ENCODE measurements around the gene AMBRA1.

Gene AMBRA1

DNA sequence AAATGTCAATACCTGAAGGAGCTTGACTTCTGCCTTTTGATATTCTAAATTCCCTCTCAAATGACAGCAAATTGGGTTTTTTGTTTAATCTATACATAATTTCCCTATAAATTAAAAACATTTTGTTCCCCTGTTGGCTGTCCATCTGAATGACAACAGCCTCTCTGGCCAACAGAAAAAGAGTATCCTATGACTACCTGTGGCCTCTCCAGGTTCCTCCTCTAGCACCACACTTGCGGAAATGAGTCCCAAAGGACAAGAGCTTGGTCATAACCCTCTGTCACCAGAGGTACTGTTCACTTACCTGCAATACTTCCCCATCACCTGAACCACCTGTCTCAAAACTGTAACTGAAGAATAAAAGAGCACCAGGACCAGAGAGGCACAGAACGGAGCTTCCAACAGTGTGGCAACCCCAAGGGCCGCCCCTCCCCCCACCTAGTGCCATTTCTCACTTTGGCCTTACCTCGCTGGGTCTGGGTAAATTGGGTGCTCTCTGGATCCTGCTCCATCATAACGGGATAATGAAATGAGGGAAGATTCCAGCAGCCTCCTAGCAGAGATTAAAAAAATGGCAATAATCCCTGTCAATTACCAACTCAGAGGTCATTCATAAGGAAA, 81.5 kb downstream of the AMBRA1 start:
- Histone ChIP-seq H3K4me1 (ENCODE audit: insufficient read depth, low read length) (peaks cover 16% of the 10 kb centered on the region; the same call in 1 of the 2 replicates), H3K9ac (ENCODE audit: low read depth, low read length) (no peak overlapping the region), H3K9me3 (ENCODE audit: insufficient read depth, low read depth, low read length) (no peaks in the 10 kb centered on the region), H3K27me3 (ENCODE audit: insufficient read depth, low read length) (no peaks in the 10 kb centered on the region), H3K36me3 (ENCODE audit: insufficient read depth, low read depth, low read length) (peaks cover 13% of the 10 kb centered on the region), H3K4me3 (ENCODE audit: low read length) (no peak overlapping the region; the same call in 1 of the 2 replicates), H3K27ac (ENCODE audit: low read length) (no peak overlapping the region)

DNA sequence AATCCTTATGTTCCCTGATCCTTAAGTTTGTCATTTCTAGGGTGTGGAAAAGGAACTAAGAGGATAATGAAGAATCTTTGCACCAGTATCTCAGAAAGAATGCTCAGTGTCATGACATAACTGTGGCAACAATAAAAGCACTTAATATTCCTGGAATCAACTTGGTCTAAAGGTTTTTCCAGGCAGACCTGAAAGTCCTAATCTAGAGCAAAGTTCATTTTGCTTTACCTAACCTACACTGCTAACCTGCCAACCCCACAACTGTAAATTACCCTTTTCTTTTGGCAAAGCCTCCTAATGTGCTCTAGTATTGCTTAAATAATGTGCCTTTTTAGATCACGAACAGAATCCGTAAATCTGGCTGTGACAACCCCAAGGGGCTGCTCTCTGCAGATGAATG, 82.5 kb downstream of the AMBRA1 start:
- Histone ChIP-seq H3K27ac (ENCODE audit: low read length) (no peak overlapping the region), H3K4me3 (ENCODE audit: low read length) (no peak overlapping the region), H3K9me3 (ENCODE audit: insufficient read depth, low read depth, low read length) (no peaks in the 10 kb centered on the region), H3K27me3 (ENCODE audit: insufficient read depth, low read length) (no peaks in the 10 kb centered on the region), H3K4me1 (ENCODE audit: insufficient read depth, low read length) (peaks cover 18% of the 10 kb centered on the region; the same call in 1 of the 2 replicates), H3K36me3 (ENCODE audit: insufficient read depth, low read depth, low read length) (peaks cover 14% of the 10 kb centered on the region), H3K9ac (ENCODE audit: low read depth, low read length) (no peak overlapping the region)

DNA sequence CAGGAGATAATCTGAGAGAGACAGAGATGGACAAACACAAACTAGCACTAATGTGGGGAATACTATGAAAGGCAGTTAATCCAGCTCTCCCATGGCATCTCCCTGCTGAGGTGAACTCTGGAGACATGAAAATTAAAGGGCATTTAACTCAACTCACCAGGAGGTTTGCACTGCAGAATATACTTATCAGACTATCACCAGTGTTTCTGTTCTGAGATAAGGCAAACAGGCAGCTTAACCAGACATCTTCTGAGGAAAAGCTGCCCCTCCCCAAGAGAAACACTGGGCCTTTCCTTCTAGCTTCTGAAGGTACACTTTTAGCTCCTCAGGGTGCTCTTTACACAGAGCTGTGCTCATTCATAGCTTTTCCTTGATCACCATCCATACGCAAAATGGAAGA, 85.5 kb downstream of the AMBRA1 start:
- H3K36me3 ChIP-seq (ENCODE audit: insufficient read depth, low read depth, low read length) = peaks cover 30% of the 10 kb centered on the region
- H3K4me3 ChIP-seq (ENCODE audit: low read length) = no peak overlapping the region
- no peaks in the 10 kb centered on the region for H3K9me3 ChIP-seq (ENCODE audit: insufficient read depth, low read depth, low read length)
- no peak overlapping the region for H3K27ac ChIP-seq (ENCODE audit: low read length)
- no peaks in the 10 kb centered on the region for H3K27me3 ChIP-seq (ENCODE audit: insufficient read depth, low read length)
- no peak overlapping the region for H3K9ac ChIP-seq (ENCODE audit: low read depth, low read length)
- peaks cover 25% of the 10 kb centered on the region for H3K4me1 ChIP-seq (ENCODE audit: insufficient read depth, low read length)

GRCh38 chr11:46506483-46506791, 87.4 kb downstream of the AMBRA1 start:
- Histone ChIP-seq H3K27ac (ENCODE audit: low read length) (no peak overlapping the region), H3K9ac (ENCODE audit: low read depth, low read length) (no peak overlapping the region), H3K4me1 (ENCODE audit: insufficient read depth, low read length) (peaks cover 17% of the 10 kb centered on the region), H3K9me3 (ENCODE audit: insufficient read depth, low read depth, low read length) (no peaks in the 10 kb centered on the region), H3K4me3 (ENCODE audit: low read length) (no peak overlapping the region), H3K36me3 (ENCODE audit: insufficient read depth, low read depth, low read length) (peaks cover 30% of the 10 kb centered on the region), H3K27me3 (ENCODE audit: insufficient read depth, low read length) (no peaks in the 10 kb centered on the region)

DNA sequence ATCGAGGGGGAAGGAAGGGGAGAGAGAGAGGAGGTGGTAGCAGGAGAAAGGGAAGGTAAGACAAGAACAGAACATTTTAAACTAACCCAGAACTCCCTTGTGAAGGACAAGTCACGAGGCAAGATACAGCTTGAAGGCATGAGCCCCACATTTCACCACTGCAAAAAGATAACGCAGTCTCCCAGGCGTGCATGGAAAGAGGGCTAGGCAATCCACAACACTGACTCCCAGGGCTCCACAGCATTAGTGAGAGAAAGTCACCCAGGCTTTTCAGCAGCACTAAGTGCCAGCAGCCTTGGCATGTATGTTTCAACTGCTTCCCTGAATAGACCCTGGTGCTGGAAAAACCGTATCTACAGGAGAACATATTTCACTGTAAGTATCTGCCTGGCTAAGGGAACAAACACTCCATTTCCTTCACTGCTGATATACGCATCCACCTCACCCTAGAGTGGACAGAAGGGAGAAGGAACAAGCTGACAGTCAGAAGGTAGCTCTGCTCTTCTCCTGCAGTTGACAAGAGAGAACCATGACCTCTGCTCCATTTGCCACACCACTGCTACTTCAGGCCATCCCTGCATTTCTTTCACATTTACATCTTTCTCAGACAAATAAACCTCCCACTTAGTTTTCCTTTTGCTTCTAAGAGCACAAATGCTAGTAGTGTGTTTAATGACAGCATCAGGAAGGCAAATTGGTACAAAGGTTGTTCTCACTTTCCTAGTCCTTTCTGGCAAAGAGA, 87.9 kb downstream of the AMBRA1 start:
- Histone ChIP-seq H3K9ac (ENCODE audit: low read depth, low read length) (peak overlapping the region; percentile 10; the same call in 1 of the 2 replicates), H3K27ac (ENCODE audit: low read length) (no peak overlapping the region), H3K36me3 (ENCODE audit: insufficient read depth, low read depth, low read length) (peaks cover 30% of the 10 kb centered on the region), H3K27me3 (ENCODE audit: insufficient read depth, low read length) (no peaks in the 10 kb centered on the region), H3K9me3 (ENCODE audit: insufficient read depth, low read depth, low read length) (no peaks in the 10 kb centered on the region), H3K4me3 (ENCODE audit: low read length) (no peak overlapping the region), H3K4me1 (ENCODE audit: insufficient read depth, low read length) (peaks cover 15% of the 10 kb centered on the region)

DNA sequence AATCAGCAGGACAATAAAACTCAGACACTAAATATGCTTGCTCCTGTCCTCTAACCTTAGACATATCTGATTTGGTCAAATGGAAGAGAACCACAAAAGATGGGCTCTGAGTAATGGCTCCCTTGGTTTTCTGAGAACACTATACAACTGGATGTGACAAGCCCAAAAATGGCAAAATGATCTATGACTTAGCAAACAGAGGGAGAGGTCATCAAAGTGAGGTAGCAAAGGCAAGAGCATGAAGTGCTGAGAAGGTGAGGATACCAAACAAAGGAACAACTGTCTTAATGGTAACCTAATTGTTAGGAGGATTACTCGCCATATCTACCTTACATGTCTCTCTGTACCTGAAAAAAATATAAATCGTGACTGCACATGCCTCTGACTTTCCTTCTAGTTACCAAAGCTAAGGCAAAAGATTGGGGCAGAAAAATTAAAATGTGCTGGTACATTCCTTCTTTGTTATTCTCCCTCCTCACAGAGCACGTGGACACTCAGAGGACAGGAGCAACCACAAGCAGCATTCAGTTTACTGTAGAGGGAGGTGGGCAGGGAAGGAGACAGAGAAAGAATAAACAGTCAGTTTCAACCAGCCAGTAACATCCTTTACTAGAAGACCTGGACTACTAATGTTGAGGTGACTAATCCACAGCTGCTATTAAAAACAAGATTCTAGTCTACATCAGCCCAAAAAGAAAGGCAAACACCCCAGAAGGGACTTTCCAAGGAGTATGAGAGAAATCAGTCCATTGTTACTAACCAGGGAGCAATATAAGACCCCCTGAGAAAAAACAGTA, 88.8 kb downstream of the AMBRA1 start:
- Histone ChIP-seq H3K36me3 (ENCODE audit: insufficient read depth, low read depth, low read length) (peaks cover 30% of the 10 kb centered on the region), H3K9me3 (ENCODE audit: insufficient read depth, low read depth, low read length) (no peaks in the 10 kb centered on the region), H3K27me3 (ENCODE audit: insufficient read depth, low read length) (no peaks in the 10 kb centered on the region)

DNA sequence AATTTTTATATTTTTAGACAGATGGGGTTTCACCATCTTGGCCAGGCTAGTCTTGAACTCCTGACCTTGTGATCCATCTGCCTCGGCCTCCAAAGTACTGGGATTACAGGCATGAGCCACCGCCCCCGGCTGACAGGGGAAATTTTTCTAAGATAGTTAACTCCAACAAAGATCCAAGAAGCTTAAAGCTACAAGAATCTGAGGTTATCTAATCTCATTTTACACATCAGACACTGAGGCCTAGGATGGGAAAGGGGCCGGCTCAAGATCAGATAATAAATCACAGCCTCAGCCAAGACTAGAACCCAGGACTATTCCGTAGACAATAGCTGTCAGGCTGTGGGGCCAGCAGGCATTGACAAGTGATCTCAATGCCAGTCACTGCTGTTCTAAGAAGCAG, 94.0 kb downstream of the AMBRA1 start:
- H3K27me3 ChIP-seq (ENCODE audit: insufficient read depth, low read length) = no peaks in the 10 kb centered on the region
- H3K36me3 ChIP-seq (ENCODE audit: insufficient read depth, low read depth, low read length) = peaks cover 7% of the 10 kb centered on the region; the same call in 1 of the 2 replicates
- no peaks in the 10 kb centered on the region; the same call in 1 of the 2 replicates for H3K4me1 ChIP-seq (ENCODE audit: insufficient read depth, low read length)

More for the DNA sequence above, 88.8 kb downstream of the AMBRA1 start:
- H3K4me1 ChIP-seq (ENCODE audit: insufficient read depth, low read length) = peaks cover 15% of the 10 kb centered on the region
- H3K27ac ChIP-seq (ENCODE audit: low read length) = no peak overlapping the region
- no peak overlapping the region for H3K4me3 ChIP-seq (ENCODE audit: low read length)
- H3K9ac ChIP-seq (ENCODE audit: low read depth, low read length) = no peak overlapping the region

GRCh38 chr11:46498968-46499367, 94.9 kb downstream of the AMBRA1 start:
- Histone ChIP-seq H3K27me3 (ENCODE audit: insufficient read depth, low read length) (no peaks in the 10 kb centered on the region), H3K4me3 (ENCODE audit: low read length) (no peak overlapping the region), H3K9me3 (ENCODE audit: insufficient read depth, low read depth, low read length) (no peaks in the 10 kb centered on the region), H3K4me1 (ENCODE audit: insufficient read depth, low read length) (no peaks in the 10 kb centered on the region), H3K9ac (ENCODE audit: low read depth, low read length) (no peak overlapping the region), H3K27ac (ENCODE audit: low read length) (no peak overlapping the region), H3K36me3 (ENCODE audit: insufficient read depth, low read depth, low read length) (peaks cover 4% of the 10 kb centered on the region; the same call in 1 of the 2 replicates)

More for the DNA sequence above, 94.0 kb downstream of the AMBRA1 start:
- no peaks in the 10 kb centered on the region for H3K9me3 ChIP-seq (ENCODE audit: insufficient read depth, low read depth, low read length)
- H3K27ac ChIP-seq (ENCODE audit: low read length) = no peak overlapping the region
- H3K4me3 ChIP-seq (ENCODE audit: low read length) = no peak overlapping the region
- H3K9ac ChIP-seq (ENCODE audit: low read depth, low read length) = no peak overlapping the region

DNA sequence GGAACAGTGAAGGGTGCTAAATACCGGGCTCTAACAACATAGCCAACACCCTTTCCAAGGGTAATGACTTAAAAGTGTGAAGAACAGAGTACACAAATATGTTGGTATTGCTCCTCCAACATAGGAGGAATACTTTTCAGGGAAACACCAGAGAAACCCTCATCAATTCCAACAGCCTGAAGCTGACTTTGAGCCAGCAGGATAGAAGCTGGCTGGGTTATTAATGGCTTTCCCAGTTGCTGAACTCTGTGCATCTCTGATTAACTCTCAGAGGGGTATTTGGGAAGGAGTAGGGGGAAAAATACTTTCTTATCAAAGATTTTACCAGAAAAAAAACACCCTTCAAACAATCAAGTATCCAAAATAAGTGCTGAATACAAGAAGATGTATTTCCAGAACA, 95.6 kb downstream of the AMBRA1 start:
- no peak overlapping the region for H3K4me3 ChIP-seq (ENCODE audit: low read length)
- no peaks in the 10 kb centered on the region for H3K27me3 ChIP-seq (ENCODE audit: insufficient read depth, low read length)
- no peak overlapping the region for H3K9ac ChIP-seq (ENCODE audit: low read depth, low read length)

GRCh38 chr11:46497498-46497897, 96.3 kb downstream of the AMBRA1 start:
- H3K4me1 ChIP-seq (ENCODE audit: insufficient read depth, low read length) = no peaks in the 10 kb centered on the region
- H3K36me3 ChIP-seq (ENCODE audit: insufficient read depth, low read depth, low read length) = peaks cover 10% of the 10 kb centered on the region
- H3K27me3 ChIP-seq (ENCODE audit: insufficient read depth, low read length) = no peaks in the 10 kb centered on the region
- H3K9me3 ChIP-seq (ENCODE audit: insufficient read depth, low read depth, low read length) = no peaks in the 10 kb centered on the region
- H3K27ac ChIP-seq (ENCODE audit: low read length) = no peak overlapping the region
- H3K4me3 ChIP-seq (ENCODE audit: low read length) = no peak overlapping the region
- H3K9ac ChIP-seq (ENCODE audit: low read depth, low read length) = no peak overlapping the region

More for the DNA sequence above, 95.6 kb downstream of the AMBRA1 start:
- Histone ChIP-seq H3K27ac (ENCODE audit: low read length) (no peak overlapping the region), H3K9me3 (ENCODE audit: insufficient read depth, low read depth, low read length) (no peaks in the 10 kb centered on the region), H3K4me1 (ENCODE audit: insufficient read depth, low read length) (no peaks in the 10 kb centered on the region), H3K36me3 (ENCODE audit: insufficient read depth, low read depth, low read length) (peaks cover 10% of the 10 kb centered on the region)

DNA sequence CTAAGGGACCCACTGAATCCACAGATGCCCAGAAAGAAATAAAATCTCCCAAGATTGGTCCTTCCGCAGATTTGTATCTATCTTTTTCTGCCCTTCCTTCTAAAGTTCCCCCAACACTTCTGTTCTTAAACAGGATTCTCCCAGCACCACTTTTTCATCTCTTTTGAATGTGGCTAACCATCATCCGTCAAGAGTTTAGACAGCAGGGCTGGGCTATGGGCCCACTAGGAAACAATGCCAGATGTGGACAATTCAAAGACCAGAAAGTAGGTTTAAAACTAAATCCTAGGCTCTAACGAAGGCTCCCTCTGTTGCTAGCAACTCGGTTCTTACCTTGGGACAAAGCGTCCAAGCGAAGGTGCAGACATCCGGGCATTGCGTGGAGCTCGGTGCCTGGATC, 100.0 kb downstream of the AMBRA1 start:
- no peaks in the 10 kb centered on the region for H3K27me3 ChIP-seq (ENCODE audit: insufficient read depth, low read length)
- H3K9ac ChIP-seq (ENCODE audit: low read depth, low read length) = no peak overlapping the region
- H3K9me3 ChIP-seq (ENCODE audit: insufficient read depth, low read depth, low read length) = no peaks in the 10 kb centered on the region
- no peaks in the 10 kb centered on the region for H3K4me1 ChIP-seq (ENCODE audit: insufficient read depth, low read length)
- H3K36me3 ChIP-seq (ENCODE audit: insufficient read depth, low read depth, low read length) = peaks cover 14% of the 10 kb centered on the region
- H3K27ac ChIP-seq (ENCODE audit: low read length) = no peak overlapping the region
- no peak overlapping the region for H3K4me3 ChIP-seq (ENCODE audit: low read length)

Data from iPS-20b (cell line).